Prostate gland (tissue), 2 donors: ENCODE measurements around the gene EIF4E. TPM values are rescaled to one million over a fixed set of nuclear protein-coding genes. Genes with fewer than 3 reads are reported as not detected.

Source experiments
- DNase-seq: peaks from one replicate; pipeline ENCODE4 v3.0.0-alpha.2; 2019; ENCODE audit warnings: low spot score
- H3K27ac ChIP-seq, 2 donors: fragments of 200-600 bp; sonication (generic); 2 replicates each; pipeline ENCODE4 v1.5.1; 2017 to 2019
- H3K27me3 ChIP-seq: fragments of 200-600 bp; sonication (generic); replicated peaks from 2 replicates; pipeline ENCODE4 v1.5.1; 2019; ENCODE audit not compliant: insufficient read depth
- H3K36me3 ChIP-seq, 2 donors: fragments of 200-600 bp; sonication (generic); 1 replicate in 1 of 2; 2 replicates in 1 of 2; pipeline versions ENCODE4 v1.5.1 to v1.8.1; 2017 to 2019
- H3K4me1 ChIP-seq: fragments of 200-600 bp; sonication (generic); replicated peaks from 2 replicates; pipeline ENCODE4 v1.5.1; 2019
- H3K4me3 ChIP-seq, 2 donors: fragments of 200-600 bp; sonication (generic); 2 replicates each; pipeline ENCODE4 v1.5.1; 2017 to 2019
- H3K9me3 ChIP-seq: fragments of 200-600 bp; sonication (generic); 2 replicates; pipeline ENCODE4 v1.5.1; 2017
- POLR2A ChIP-seq: fragments of 450-650 bp; IDR thresholded peaks from one replicate; pipeline ENCODE4 v1.6.1; 2016; ENCODE audit warnings: antibody characterized with exemption, mild to moderate bottlenecking
- POLR2AphosphoS5 ChIP-seq: sonication (generic); formaldehyde crosslinking; IDR thresholded peaks from one replicate; pipeline ENCODE4 v1.6.1; 2017; ENCODE audit warnings: antibody characterized with exemption
- WGBS: methylation state at CpG from one replicate; pipeline ENCODE4 v1.1.5; 2018; 5-methylcytosine and 5-hydroxymethylcytosine counted together
- intact Hi-C: fragments of 100-400 bp; cut with DNase I; formaldehyde crosslinking; loops from one replicate; pipeline ENCODE4 v1.14.2; 2022
- total RNA-seq, 2 donors: library from RNA; depleted of rRNA; stranded (reverse); fragments of >200 nt; gene quantifications; one replicate each; pipeline ENCODE4 v1.1.0, GENCODE V29; 2016
- TF ChIP-seq, protein P1 (sequence below), 4 experiments: fragments of 200-600 bp in 2 of 4; fragments of 450-650 bp in 2 of 4; sonication (generic) in 2 of 4; IDR thresholded peaks; 1 replicate in 3 of 4; 2 replicates in 1 of 4; pipeline ENCODE4 v1.5.1; 2016 to 2019; ENCODE audit warnings: antibody characterized with exemption in 4 of 4, mild to moderate bottlenecking in 2 of 4, moderate library complexity in 2 of 4

Gene EIF4E
- total RNA-seq, 2 donors from 2014 or later: 46.8 to 70.9 TPM

DNA sequence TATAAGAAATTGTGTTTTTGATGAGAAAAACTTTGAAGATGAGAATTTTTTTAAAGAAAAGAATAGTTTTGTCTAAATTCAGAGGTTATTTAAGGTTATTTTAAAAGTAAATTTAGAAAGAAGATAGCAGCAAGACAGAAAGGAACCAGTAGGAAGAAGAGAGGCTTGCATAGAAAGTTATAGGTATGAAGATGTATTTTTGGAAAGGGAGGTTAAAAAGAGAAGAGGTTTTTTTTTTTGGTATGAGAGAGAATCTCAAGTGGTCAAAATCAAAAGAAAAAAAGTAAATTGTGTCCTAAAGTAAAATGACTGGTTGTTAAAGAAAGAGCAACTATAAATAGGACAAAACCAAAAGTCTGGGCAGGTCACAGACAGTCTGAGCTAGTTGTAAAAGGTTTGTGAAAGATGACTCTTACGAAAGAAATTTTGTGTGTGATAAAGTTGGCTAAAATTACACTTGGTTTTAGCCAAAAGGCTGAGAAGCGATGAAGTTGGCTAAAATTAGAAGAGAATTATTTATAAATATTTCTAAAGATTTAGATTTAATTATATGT lies 16.4 kb upstream of the EIF4E start:
- no peaks in the 10 kb centered on the region for H3K9me3 ChIP-seq
- intact Hi-C loops: no loop called here
- DNase-seq: no peak
- H3K4me1 ChIP-seq: no peaks in the 10 kb centered on the region
- no peaks in the 10 kb centered on the region for H3K36me3 ChIP-seq
- 84% methylated on average over 2 of the region's 2 CpGs for WGBS
- no peak overlapping the region for H3K27ac ChIP-seq
- no peak for TF ChIP-seq POLR2A
- no peak for TF ChIP-seq POLR2AphosphoS5
- TF ChIP-seq, protein P1, sequence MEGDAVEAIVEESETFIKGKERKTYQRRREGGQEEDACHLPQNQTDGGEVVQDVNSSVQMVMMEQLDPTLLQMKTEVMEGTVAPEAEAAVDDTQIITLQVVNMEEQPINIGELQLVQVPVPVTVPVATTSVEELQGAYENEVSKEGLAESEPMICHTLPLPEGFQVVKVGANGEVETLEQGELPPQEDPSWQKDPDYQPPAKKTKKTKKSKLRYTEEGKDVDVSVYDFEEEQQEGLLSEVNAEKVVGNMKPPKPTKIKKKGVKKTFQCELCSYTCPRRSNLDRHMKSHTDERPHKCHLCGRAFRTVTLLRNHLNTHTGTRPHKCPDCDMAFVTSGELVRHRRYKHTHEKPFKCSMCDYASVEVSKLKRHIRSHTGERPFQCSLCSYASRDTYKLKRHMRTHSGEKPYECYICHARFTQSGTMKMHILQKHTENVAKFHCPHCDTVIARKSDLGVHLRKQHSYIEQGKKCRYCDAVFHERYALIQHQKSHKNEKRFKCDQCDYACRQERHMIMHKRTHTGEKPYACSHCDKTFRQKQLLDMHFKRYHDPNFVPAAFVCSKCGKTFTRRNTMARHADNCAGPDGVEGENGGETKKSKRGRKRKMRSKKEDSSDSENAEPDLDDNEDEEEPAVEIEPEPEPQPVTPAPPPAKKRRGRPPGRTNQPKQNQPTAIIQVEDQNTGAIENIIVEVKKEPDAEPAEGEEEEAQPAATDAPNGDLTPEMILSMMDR (IDR thresholded peaks at IDR 0.05): no peak
- H3K27me3 ChIP-seq: no peaks in the 10 kb centered on the region
- H3K4me3 ChIP-seq: no peak overlapping the region

DNA sequence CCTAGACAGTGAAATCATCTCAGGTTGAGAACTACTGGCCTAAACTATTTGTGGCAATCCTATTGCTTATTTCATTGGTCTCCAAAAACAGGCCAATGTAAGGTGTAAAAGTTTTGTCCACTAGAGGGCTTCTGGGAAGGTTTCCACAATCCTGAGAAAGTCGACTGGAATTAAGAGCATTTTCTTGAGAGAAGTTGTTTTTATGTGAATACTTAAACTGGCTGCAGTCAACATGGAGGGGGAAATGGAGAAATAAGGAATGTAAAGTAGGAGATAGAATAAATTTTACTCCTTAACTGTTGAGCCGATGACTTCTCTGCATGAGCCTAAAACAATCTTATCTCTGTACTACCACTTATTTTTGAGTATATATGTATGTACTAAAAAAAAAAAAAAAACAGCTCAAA lies 11.0 kb upstream of the EIF4E start:
- no peaks in the 10 kb centered on the region for H3K27me3 ChIP-seq
- no peaks in the 10 kb centered on the region for H3K9me3 ChIP-seq
- no peak overlapping the region for H3K27ac ChIP-seq
- no peaks in the 10 kb centered on the region for H3K4me1 ChIP-seq
- TF ChIP-seq, protein P1 (IDR thresholded peaks at IDR 0.05): peak; percentile 31 to 56 (median 54)
- TF ChIP-seq POLR2AphosphoS5 (no peak), POLR2A (no peak)
- no peaks in the 10 kb centered on the region for H3K36me3 ChIP-seq
- DNase-seq: peak; percentile 8
- 36% methylated on average over 2 of the region's 2 CpGs for WGBS
- no peak overlapping the region for H3K4me3 ChIP-seq
- intact Hi-C loops: loop anchor here (5.0 kb wide), 2 partner anchors 112 to 522 kb away; no protein-coding TSS in a partner anchor

DNA sequence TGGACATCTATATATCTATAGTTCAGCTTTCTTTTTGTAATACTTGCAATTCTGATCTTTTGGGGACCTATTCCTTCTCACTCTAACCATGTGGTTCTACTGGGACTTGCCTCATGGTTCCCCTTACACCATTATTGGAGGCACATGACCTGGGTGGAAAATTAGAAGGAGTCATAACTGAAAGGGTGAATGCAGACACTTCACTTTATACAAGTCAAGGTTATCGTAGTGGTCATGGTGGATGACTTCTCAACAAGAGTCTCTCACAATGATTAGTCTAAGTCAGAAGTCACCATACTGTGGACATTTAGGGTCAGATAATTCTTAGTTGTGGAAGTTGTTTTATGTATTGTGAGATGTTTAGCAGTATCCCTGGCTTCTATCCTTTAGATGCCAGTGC lies 10.5 kb upstream of the EIF4E start:
- intact Hi-C loops: loop anchor here (5.0 kb wide), 2 partner anchors 113 to 523 kb away; no protein-coding TSS in a partner anchor
- TF ChIP-seq POLR2A (no peak), POLR2AphosphoS5 (no peak)
- TF ChIP-seq, protein P1 (IDR thresholded peaks at IDR 0.05): no peak
- no peak for DNase-seq
- H3K4me1 ChIP-seq: no peaks in the 10 kb centered on the region
- H3K36me3 ChIP-seq: no peaks in the 10 kb centered on the region
- no peak overlapping the region for H3K4me3 ChIP-seq
- H3K9me3 ChIP-seq: no peaks in the 10 kb centered on the region
- WGBS: 90% methylated on average over 1 of the region's 1 CpG
- H3K27ac ChIP-seq: no peak overlapping the region
- H3K27me3 ChIP-seq: no peaks in the 10 kb centered on the region

DNA sequence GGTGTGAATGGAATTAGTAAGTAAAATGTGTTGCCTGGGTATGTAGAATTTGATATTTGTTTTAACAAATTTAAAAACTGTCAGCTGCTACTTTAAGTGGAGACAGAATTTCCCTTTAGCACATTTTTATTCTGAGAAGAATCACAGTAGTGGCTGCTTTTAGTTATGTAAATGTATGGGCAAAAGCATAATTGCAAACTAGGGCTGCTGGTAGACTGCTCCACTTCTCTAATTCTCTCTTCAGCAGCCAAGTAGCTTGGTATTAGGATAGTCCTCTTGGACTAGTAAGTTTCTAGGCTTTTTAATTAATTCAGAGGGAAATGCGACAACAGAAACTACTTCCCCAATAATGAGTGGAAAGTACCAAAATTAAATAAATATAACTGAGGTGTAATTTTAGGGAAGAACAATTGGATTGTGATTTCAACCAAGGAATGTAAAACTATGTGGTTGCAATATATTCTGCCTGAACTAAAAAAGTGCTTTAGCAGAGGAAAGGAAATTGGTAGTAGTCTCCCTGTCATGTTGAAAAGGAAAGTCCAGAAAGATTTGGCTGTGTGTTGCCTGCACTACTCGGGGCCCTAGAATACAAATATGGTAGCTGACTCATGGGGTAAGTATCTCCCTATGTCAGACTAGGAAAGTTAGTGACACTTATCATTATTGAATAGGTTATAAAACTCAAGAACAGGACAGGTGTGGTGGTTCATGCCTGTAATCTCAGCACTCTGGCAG lies 9.2 kb upstream of the EIF4E start:
- Histone ChIP-seq H3K9me3 (no peaks in the 10 kb centered on the region), H3K36me3 (no peaks in the 10 kb centered on the region), H3K27ac (no peak overlapping the region), H3K4me1 (no peaks in the 10 kb centered on the region), H3K27me3 (no peaks in the 10 kb centered on the region), H3K4me3 (no peak overlapping the region)
- no peak for DNase-seq
- intact Hi-C loops: loop anchor here (5.0 kb wide), 2 partner anchors 114 to 524 kb away; no protein-coding TSS in a partner anchor
- TF ChIP-seq, protein P1 (IDR thresholded peaks at IDR 0.05): no peak
- no peak for TF ChIP-seq POLR2A
- no peak for TF ChIP-seq POLR2AphosphoS5
- WGBS: 75% methylated on average over 2 of the region's 2 CpGs
